IMR-90 (cell line): Measurements from ENCODE around the gene ACVR1. TPM values are rescaled to one million over a fixed set of nuclear protein-coding genes. Genes with fewer than 3 reads are reported as not detected.

Experiments
- ATAC-seq: fragments of 200-7000 bp; cut with Tn5 transposase; 2 replicates; pipeline ENCODE4 v1.9.1; 2020; ENCODE audit warnings: low read depth, mild to moderate bottlenecking, moderate library complexity
- BruUV-seq: library from RNA; stranded (reverse); fragments of 400-500 nt; replicated peaks from 2 replicates; lab custom pipeline; 2021; lab: Mats Ljungman, UMichigan
- CTCF ChIA-PET: fragments of 300-600 bp; formaldehyde crosslinking; extraction: SDS; loops from one replicate; lab custom pipeline; 2021; ENCODE audit warnings: antibody characterized with exemption; lab: Yijun Ruan, JAX
- POLR2A ChIA-PET: fragments of 300-600 bp; sonication (Branson Sonifier 250); formaldehyde crosslinking; loops from one replicate; lab custom pipeline; 2022; ENCODE audit warnings: antibody characterized with exemption; ENCODE audit not compliant: unreplicated experiment; lab: Charles Lee
- DNase-seq: peaks from one replicate; pipeline ENCODE4 v3.0.0; 2013
- H2AFZ ChIP-seq: replicated peaks from 2 replicates; pipeline ENCODE3; 2013; ENCODE audit warnings: low read length, mild to moderate bottlenecking; ENCODE audit not compliant: poor library complexity
- H2AK5ac ChIP-seq: 2 replicates; pipeline ENCODE4 v1.6.1; 2013; ENCODE audit warnings: low read depth, low read length, inconsistent platforms
- H2AK9ac ChIP-seq: replicated peaks from 2 replicates; pipeline ENCODE3; 2013; ENCODE audit warnings: mild to moderate bottlenecking, low read depth, low read length, moderate library complexity; ENCODE audit not compliant: poor library complexity
- H2BK120ac ChIP-seq: 2 replicates; pipeline ENCODE4 v1.6.1; 2013; ENCODE audit warnings: low read depth, low read length, inconsistent platforms
- H2BK15ac ChIP-seq: 3 replicates; pipeline ENCODE4 v1.6.1; 2013; ENCODE audit warnings: low read depth, low read length, inconsistent platforms
- H2BK20ac ChIP-seq: 2 replicates; pipeline ENCODE4 v1.6.1; 2013; ENCODE audit warnings: low read depth, mild to moderate bottlenecking, inconsistent platforms, low read length, moderate library complexity
- H2BK5ac ChIP-seq: 2 replicates; pipeline ENCODE4 v1.6.1; 2013; ENCODE audit warnings: mild to moderate bottlenecking, low read depth, low read length, inconsistent platforms; ENCODE audit not compliant: poor library complexity, severe bottlenecking
- H3K14ac ChIP-seq: replicated peaks from 2 replicates; pipeline ENCODE4 v1.6.1; 2013; ENCODE audit warnings: low read depth, low read length, inconsistent platforms
- H3K18ac ChIP-seq: 2 replicates; pipeline ENCODE4 v1.6.1; 2013; ENCODE audit warnings: low read depth, low read length, control low read depth
- H3K23ac ChIP-seq: 2 replicates; pipeline ENCODE4 v1.6.1; 2013; ENCODE audit warnings: low read depth, low read length, inconsistent platforms
- H3K27ac ChIP-seq: 2 replicates; pipeline ENCODE4 v1.5.1; 2013; ENCODE audit warnings: mild to moderate bottlenecking, control low read depth, low read length; ENCODE audit not compliant: insufficient read depth
- H3K27me3 ChIP-seq: 2 replicates; pipeline ENCODE4 v1.6.1; 2013; ENCODE audit warnings: low read length; ENCODE audit not compliant: control insufficient read depth, insufficient read depth
- H3K36me3 ChIP-seq: 2 replicates; pipeline ENCODE4 v1.6.1; 2013; ENCODE audit warnings: low read length, mixed read lengths; ENCODE audit not compliant: control insufficient read depth, insufficient read depth
- H3K4ac ChIP-seq: 2 replicates; pipeline ENCODE4 v1.6.1; 2013; ENCODE audit warnings: low read depth, low read length, inconsistent platforms
- H3K4me1 ChIP-seq: 2 replicates; pipeline ENCODE4 v1.6.1; 2013; ENCODE audit warnings: low read length, mixed read lengths; ENCODE audit not compliant: control insufficient read depth, insufficient read depth
- H3K4me2 ChIP-seq: 2 replicates; pipeline ENCODE4 v1.6.1; 2013; ENCODE audit warnings: low read depth, mild to moderate bottlenecking, control low read depth, low read length, moderate library complexity
- H3K4me3 ChIP-seq: 2 replicates; pipeline ENCODE4 v1.5.1; 2013; ENCODE audit warnings: low read depth, mild to moderate bottlenecking, control low read depth, low read length, moderate library complexity; ENCODE audit not compliant: insufficient read depth
- H3K56ac ChIP-seq: 2 replicates; pipeline ENCODE4 v1.6.1; 2013; ENCODE audit warnings: low read length, inconsistent platforms; ENCODE audit not compliant: insufficient read depth; ENCODE audit errors: extremely low read depth
- H3K79me1 ChIP-seq, 2 experiments: 2 replicates each; pipeline ENCODE4 v1.6.1; 2013; ENCODE audit warnings: low read length in 2 of 2, inconsistent platforms in 1 of 2, low read depth in 1 of 2
- H3K9ac ChIP-seq: 2 replicates; pipeline ENCODE4 v1.6.1; 2013; ENCODE audit warnings: low read depth, low read length, control low read depth
- H3K9me1 ChIP-seq: 2 replicates; pipeline ENCODE4 v1.6.1; 2013; ENCODE audit warnings: low read length, inconsistent platforms; ENCODE audit not compliant: insufficient read depth
- H3K9me3 ChIP-seq: 2 replicates; pipeline ENCODE4 v1.6.1; 2013; ENCODE audit warnings: low read length; ENCODE audit not compliant: control insufficient read depth, insufficient read depth
- H4K20me1 ChIP-seq: 2 replicates; pipeline ENCODE4 v1.6.1; 2013; ENCODE audit warnings: low read length, inconsistent platforms; ENCODE audit not compliant: insufficient read depth
- H4K5ac ChIP-seq: 2 replicates; pipeline ENCODE4 v1.6.1; 2013; ENCODE audit warnings: mild to moderate bottlenecking, low read depth, low read length, control low read depth
- H4K8ac ChIP-seq, 2 experiments: 2 replicates each; pipeline ENCODE4 v1.6.1; 2013; ENCODE audit warnings: low read depth in 2 of 2, low read length in 2 of 2, control low read depth in 1 of 2, inconsistent platforms in 1 of 2
- H4K91ac ChIP-seq: 2 replicates; pipeline ENCODE4 v1.6.1; 2013; ENCODE audit warnings: low read depth, low read length, inconsistent platforms; ENCODE audit not compliant: insufficient read depth
- CEBPB ChIP-seq: IDR thresholded peaks from 2 replicates; pipeline ENCODE4 v1.6.1; 2012; ENCODE audit warnings: low read depth, low read length, improper control_type of control experiment
- ELK1 ChIP-seq: fragments of 150-350 bp; IDR thresholded peaks from 2 replicates; pipeline ENCODE4 v1.6.1; 2016; ENCODE audit warnings: low read depth, mild to moderate bottlenecking, low read length, moderate library complexity, borderline replicate concordance
- MAFK ChIP-seq: IDR thresholded peaks from 2 replicates; pipeline ENCODE4 v1.6.1; 2012; ENCODE audit warnings: low read depth, low read length, improper control_type of control experiment
- MXI1 ChIP-seq: IDR thresholded peaks from 2 replicates; pipeline ENCODE4 v1.6.1; 2012; ENCODE audit warnings: low read depth, mild to moderate bottlenecking, low read length, moderate library complexity, borderline replicate concordance
- NFE2L2 ChIP-seq: fragments of 150-350 bp; IDR thresholded peaks from 2 replicates; pipeline ENCODE4 v1.6.1; 2016; ENCODE audit warnings: low read depth, mild to moderate bottlenecking, low read length
- RAD21 ChIP-seq: IDR thresholded peaks from 2 replicates; pipeline ENCODE4 v1.6.1; 2012; ENCODE audit warnings: low read length, improper control_type of control experiment
- RCOR1 ChIP-seq: IDR thresholded peaks from 2 replicates; pipeline ENCODE4 v1.6.1; 2012; ENCODE audit warnings: mild to moderate bottlenecking, low read length, improper control_type of control experiment; ENCODE audit not compliant: insufficient replicate concordance
- SMC3 ChIP-seq: fragments of 150-350 bp; IDR thresholded peaks from 2 replicates; pipeline ENCODE4 v1.6.1; 2016; ENCODE audit warnings: low read depth, mild to moderate bottlenecking, antibody characterized with exemption, low read length, moderate library complexity
- USF2 ChIP-seq: fragments of 150-350 bp; IDR thresholded peaks from 2 replicates; pipeline ENCODE4 v1.6.1; 2017; ENCODE audit warnings: mild to moderate bottlenecking, antibody characterized with exemption, low read length, low read depth
- WGBS, 2 experiments: methylation state at CpG; one replicate each; pipeline versions ENCODE4 v1.1.5 to v1.1.7; 2013; ENCODE audit warnings: missing lambda C conversion rate in 2 of 2; ENCODE audit not compliant: insufficient read length in 1 of 2; ENCODE audit errors: extremely low coverage in 2 of 2; 5-methylcytosine and 5-hydroxymethylcytosine counted together
- dilution Hi-C: fragments of 300-500 bp; cut with HindIII; formaldehyde crosslinking; loops from one replicate; pipeline ENCODE4 v1.14.3; 2018; ENCODE audit warnings: low sequenced_read_pairs; ENCODE audit not compliant: unreplicated experiment
- in situ Hi-C: fragments of 300-500 bp; cut with MboI; formaldehyde crosslinking; loops from 3 replicates; pipeline ENCODE4 v1.14.3; 2019; ENCODE audit warnings: low sequenced_read_pairs, inconsistent platforms, mixed read lengths
- intact Hi-C: fragments of 100-400 bp; cut with micrococcal nuclease; formaldehyde crosslinking; loops from 2 replicates; pipeline ENCODE4 v1.10.0; 2022
- polyA plus RNA-seq, 3 experiments: library from polyadenylated mRNA; depleted of rRNA; stranded (reverse); fragments of >200 nt; gene quantifications; 2 replicates each; pipeline ENCODE4 v1.2.3, GENCODE V29; 2012; ENCODE audit warnings: low replicate concordance in 1 of 3
- total RNA-seq: library from RNA; depleted of rRNA; stranded (reverse); fragments of >200 nt; gene quantifications from 2 replicates; pipeline ENCODE4 v1.2.3, GENCODE V29; 2012
- TF ChIP-seq, protein P1 (sequence below): conservative IDR thresholded peaks from 2 replicates; pipeline ENCODE4 v1.5.1; 2012; ENCODE audit warnings: mild to moderate bottlenecking, low read depth, low read length, improper control_type of control experiment

The ACVR1 gene
- total and polyA plus RNA-seq, 2 of the 4 experiments (the other 2 are of a cell fraction): 21.1 to 40.8 TPM

GRCh38 chr2:157782057-157782845, 93.9 kb downstream of the ACVR1 start:
- in situ Hi-C loops: no loop called here
- dilution Hi-C loops: no loop called here
- Histone ChIP-seq H3K56ac (no peak overlapping the region), H3K4me1 (peaks cover 12% of the 10 kb centered on the region), H3K27ac (no peak overlapping the region), H3K79me1 (peaks cover 13 to 38% of the 10 kb centered on the region in 2 experiments), H4K8ac (no peak overlapping the region), H3K9me3 (no peaks in the 10 kb centered on the region), H4K5ac (no peak overlapping the region), H2BK15ac (no peak overlapping the region), H2BK120ac (no peak overlapping the region), H3K27me3 (no peaks in the 10 kb centered on the region), H2AK9ac (no peak overlapping the region), H3K4me3 (no peak overlapping the region), H2BK20ac (no peak overlapping the region), H2AK5ac (no peak overlapping the region), H3K9me1 (peaks cover 12% of the 10 kb centered on the region), H3K36me3 (peaks cover 11% of the 10 kb centered on the region), H4K20me1 (peaks cover 13% of the 10 kb centered on the region; the same call in 1 of the 2 replicates), H3K4me2 (no peak overlapping the region), H3K18ac (no peak overlapping the region), H2BK5ac (no peak overlapping the region), H3K4ac (no peak overlapping the region), H3K23ac (no peak overlapping the region), H2AFZ (no peak overlapping the region), H4K91ac (no peak overlapping the region), H3K9ac (no peak overlapping the region), H3K14ac (no peak overlapping the region; the same call in 1 of the 2 replicates)
- ChIA-PET CTCF (no interaction called here), POLR2A (no interaction called here)
- TF ChIP-seq, protein P1, sequence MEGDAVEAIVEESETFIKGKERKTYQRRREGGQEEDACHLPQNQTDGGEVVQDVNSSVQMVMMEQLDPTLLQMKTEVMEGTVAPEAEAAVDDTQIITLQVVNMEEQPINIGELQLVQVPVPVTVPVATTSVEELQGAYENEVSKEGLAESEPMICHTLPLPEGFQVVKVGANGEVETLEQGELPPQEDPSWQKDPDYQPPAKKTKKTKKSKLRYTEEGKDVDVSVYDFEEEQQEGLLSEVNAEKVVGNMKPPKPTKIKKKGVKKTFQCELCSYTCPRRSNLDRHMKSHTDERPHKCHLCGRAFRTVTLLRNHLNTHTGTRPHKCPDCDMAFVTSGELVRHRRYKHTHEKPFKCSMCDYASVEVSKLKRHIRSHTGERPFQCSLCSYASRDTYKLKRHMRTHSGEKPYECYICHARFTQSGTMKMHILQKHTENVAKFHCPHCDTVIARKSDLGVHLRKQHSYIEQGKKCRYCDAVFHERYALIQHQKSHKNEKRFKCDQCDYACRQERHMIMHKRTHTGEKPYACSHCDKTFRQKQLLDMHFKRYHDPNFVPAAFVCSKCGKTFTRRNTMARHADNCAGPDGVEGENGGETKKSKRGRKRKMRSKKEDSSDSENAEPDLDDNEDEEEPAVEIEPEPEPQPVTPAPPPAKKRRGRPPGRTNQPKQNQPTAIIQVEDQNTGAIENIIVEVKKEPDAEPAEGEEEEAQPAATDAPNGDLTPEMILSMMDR: peak; percentile 43
- TF ChIP-seq RCOR1 (no peak), NFE2L2 (no peak), MAFK (no peak), MXI1 (no peak), CEBPB (no peak), USF2 (no peak), RAD21 (peak; percentile 56), ELK1 (no peak), SMC3 (peak; percentile 54)
- peak; percentile 61 for ATAC-seq
- DNase-seq: peak; percentile 32
- WGBS, 2 experiments: no CpG with 5 or more reads among the region's 4 CpGs
- BruUV-seq: no TSS peak
- intact Hi-C loops: loop anchor here (2.0 to 10.0 kb wide), 2 partner anchors 95 to 673 kb away; partner anchors contain the start of genes ACVR1, CCDC148 and PKP4
